GM19452 (cell line): ENCODE results near the gene NPTX1.

ENCODE experiments used
- ATAC-seq: cut with Tn5 transposase; IDR thresholded peaks from one replicate; pipeline ENCODE4 v1.9.1; 2021; ENCODE audit not compliant: unreplicated experiment

The NPTX1 gene

GRCh38 chr17:80503921-80504320 lies 27.5 kb upstream of the NPTX1 start:
- no peak for ATAC-seq

GRCh38 chr17:80503031-80503430 lies 26.6 kb upstream of the NPTX1 start:
- no peak for ATAC-seq

GRCh38 chr17:80502578-80502877 lies 26.1 kb upstream of the NPTX1 start:
- no peak for ATAC-seq

GRCh38 chr17:80501741-80502577 lies 25.6 kb upstream of the NPTX1 start:
- ATAC-seq = no peak

GRCh38 chr17:80499961-80500665 lies 23.7 kb upstream of the NPTX1 start:
- no peak for ATAC-seq

- ATAC-seq = no peak
Measured at GRCh38 chr17:80499560-80499959, 23.2 kb upstream of the NPTX1 start.

- ATAC-seq = no peak
Measured at GRCh38 chr17:80498920-80499410, 22.6 kb upstream of the NPTX1 start.

- no peak for ATAC-seq
Measured at GRCh38 chr17:80498242-80498919, 22.0 kb upstream of the NPTX1 start.

GRCh38 chr17:80497726-80498241 lies 21.4 kb upstream of the NPTX1 start:
- ATAC-seq = no peak

- no peak for ATAC-seq
Measured at GRCh38 chr17:80494547-80494946, 18.1 kb upstream of the NPTX1 start.

- no peak for ATAC-seq
Measured at GRCh38 chr17:80492343-80493136, 16.1 kb upstream of the NPTX1 start.

- no peak for ATAC-seq
Measured at GRCh38 chr17:80491478-80492342, 15.3 kb upstream of the NPTX1 start.

- ATAC-seq = no peak
Measured at GRCh38 chr17:80487511-80487910, 11.1 kb upstream of the NPTX1 start.

- ATAC-seq = no peak
Measured at GRCh38 chr17:80486692-80487091, 10.3 kb upstream of the NPTX1 start.

GRCh38 chr17:80485846-80486245 lies 9.4 kb upstream of the NPTX1 start:
- ATAC-seq = no peak

- no peak for ATAC-seq
Measured at GRCh38 chr17:80482555-80483308, 6.3 kb upstream of the NPTX1 start.

GRCh38 chr17:80482058-80482318 lies 5.6 kb upstream of the NPTX1 start:
- no peak for ATAC-seq

GRCh38 chr17:80481284-80482057 lies 5.1 kb upstream of the NPTX1 start:
- no peak for ATAC-seq

- no peak for ATAC-seq
Measured at GRCh38 chr17:80480248-80480647, 3.8 kb upstream of the NPTX1 start.
